HG03575 (cell line): ENCODE results near the gene UBXN10.

Source experiments
- ATAC-seq: cut with Tn5 transposase; IDR thresholded peaks from one replicate; pipeline ENCODE4 v1.9.1; 2021; ENCODE audit not compliant: unreplicated experiment, insufficient number of reproducible peaks, low FRiP score; ENCODE audit errors: extremely low read depth

Gene UBXN10

DNA sequence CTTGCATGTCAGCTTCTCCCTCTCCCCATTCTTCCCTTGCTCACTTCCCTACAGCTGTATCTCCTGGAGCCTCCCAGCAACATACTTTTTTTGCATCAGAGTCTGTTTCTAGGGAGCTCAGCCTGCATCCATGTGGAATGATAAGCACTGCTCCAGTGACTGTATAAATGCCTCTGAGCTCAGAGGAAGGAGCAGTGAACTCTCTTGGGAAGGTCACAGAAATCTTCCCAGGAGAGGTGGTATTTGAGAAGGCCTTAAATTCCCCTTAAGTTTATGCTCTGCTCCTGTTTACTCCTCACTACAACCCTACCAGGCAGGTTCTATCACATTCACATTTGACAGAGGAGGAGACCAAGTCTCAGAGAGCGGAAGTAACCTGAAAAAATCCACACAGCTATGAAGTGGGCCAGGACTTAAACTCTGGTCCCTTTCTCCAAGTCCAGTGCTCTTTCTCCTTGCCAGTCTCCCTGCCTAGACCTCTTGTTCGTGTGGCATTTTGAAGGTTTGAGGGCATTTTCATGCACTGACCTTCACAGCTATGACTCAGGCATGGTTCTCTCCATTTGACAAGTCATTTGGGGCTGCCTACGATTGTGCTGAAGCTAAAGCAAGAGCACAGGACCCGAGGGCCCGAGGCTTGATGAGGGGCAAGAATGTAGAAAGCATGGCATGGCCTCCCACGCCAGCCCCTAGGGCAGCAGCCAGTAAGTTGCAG, 5.6 kb upstream of the UBXN10 start:
- no peak for ATAC-seq

DNA sequence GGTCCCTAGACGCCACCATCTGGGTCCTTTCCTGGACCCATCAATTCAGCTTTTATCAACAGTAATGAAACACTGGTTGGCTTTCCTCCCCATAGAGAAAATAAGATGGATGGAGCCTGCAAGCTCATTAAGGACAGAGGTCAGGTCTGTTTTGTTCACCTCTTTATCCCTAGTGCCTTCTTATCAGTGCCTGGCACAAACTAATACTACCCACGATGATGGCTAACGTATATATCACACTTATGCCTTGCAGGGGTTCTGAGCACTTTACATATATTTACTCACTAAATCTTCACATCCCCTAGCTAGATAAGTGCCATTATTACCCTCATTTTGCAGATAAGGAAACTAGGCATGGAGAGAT, 5.1 kb upstream of the UBXN10 start:
- ATAC-seq = no peak

DNA sequence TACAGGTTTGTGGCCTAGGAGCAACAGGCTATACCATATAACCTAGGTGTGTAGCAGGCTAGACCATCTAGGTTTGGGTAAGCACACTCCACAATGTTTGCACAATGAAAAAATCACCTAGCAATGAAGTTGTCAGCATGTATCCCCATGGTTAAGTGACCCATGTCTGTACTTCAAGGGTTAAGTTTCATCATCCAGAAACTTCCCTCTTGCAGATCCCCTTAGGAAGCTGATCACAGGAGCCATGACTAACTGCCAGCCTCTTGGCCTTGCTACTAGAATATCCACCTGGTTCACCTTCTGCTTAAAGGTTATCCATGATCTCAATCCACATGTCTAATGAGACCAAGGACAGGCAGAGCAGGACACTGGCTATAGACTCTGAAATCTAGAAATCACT, 3.5 kb upstream of the UBXN10 start:
- no peak for ATAC-seq

DNA sequence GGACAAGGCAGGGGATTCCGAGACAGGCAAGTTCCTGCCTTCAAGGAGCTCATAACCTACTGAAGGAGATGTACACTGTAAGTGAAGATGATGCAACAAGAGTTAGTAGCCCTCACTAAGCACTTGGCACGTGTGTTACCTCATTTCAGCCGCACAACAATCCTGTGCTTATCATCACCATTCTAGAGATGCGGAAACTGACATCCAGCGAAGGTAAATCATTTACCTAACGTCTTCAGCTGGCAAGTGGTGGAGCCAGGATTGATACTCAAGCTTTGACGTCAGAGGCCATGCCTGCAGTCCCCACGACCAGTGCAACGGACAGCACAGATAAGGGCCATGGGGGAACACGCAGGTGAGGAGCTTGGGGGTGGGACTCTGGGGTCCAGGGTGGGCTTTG, 2.9 kb upstream of the UBXN10 start:
- no peak for ATAC-seq

DNA sequence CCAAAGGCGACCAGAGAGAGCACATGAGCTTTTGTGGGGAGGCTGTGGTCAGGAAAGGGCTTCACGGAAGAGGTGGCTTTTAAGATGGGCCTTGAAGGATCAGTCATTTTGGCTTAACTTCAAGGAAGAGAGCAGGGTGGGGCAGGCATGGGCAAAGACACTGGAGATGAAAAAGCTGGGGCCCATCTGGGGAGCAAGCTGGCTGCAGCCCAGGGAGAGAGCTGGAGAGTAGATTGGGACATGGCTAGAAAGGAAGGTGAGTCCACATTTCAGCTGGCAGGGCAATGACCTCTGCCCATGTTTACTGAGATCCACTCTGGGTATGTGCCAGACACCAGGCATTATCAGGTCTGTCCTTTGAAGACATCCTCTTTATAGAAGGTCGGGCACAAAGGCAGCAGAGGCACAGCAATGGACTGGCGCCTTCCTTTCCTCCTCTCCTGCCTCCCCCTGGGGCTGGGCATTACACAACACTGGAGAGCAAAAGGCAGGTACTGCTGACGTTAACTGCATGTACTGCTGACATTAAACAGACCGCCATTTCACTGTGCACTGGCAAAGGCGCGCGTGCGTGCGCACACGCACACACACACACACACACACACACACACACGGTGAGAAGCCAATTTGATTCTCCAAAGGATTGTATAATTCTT, 2.2 kb upstream of the UBXN10 start:
- ATAC-seq = no peak

DNA sequence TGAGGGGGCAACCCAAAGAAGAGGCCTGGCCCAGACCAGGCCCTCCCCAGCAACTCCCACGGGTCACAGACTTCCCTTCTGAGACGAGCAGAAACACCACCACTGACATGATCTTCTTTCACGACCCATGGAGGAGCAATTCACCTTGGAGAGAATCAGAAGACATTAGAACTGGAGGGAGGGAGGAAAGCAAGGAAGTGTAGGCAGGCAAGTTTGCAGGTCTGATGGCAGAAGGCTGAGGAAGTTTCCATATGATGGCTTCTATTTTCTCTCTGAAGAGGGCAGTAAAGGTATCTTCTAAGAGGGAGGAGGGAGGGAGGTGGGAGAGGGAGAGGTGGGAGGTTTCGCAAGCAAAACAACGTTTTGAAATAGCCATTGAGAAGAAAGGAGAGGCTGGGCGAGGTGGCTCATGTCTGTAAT, 1.4 kb upstream of the UBXN10 start:
- no peak for ATAC-seq

DNA sequence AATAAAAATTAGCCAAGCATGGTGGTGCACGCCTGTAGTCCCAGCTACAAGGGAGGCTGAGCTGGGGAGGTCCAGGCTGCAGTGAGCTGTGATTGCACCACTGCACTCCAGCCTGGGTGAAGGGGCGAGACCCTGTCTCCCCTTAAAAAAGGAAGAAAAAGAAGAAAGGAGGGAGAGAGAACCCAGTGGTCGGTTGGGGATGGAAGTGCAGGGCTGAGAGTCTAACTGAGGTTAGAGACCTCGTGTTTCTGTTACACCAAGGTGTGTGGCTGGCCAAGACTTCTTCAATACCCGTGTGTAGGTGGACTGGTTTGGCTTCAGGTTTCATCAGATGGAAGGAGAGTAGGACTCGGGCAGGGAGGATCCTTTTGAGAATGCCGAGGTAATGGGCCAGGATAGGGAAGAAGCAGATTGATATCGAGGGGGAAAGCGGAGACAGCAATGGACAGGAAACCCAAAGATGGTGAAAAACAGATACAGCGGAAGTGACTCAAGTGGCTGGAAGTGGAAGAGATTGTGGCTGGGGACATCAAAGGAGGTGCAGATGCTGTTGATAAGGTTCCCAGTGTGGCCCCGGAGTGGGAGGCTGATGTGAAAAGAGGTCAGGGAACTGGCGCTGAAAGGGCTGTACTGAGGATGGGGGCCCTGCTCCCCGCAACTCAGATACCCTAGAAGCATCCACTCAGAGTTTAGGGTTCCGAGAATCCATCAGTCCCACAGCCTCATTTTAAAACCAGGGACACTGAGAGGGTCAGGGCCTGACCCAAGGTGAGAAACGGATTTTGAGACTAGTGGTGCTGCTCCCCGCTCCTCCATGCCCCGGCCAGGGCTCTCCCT, 681 bp upstream of the UBXN10 start:
- ATAC-seq = no peak

DNA sequence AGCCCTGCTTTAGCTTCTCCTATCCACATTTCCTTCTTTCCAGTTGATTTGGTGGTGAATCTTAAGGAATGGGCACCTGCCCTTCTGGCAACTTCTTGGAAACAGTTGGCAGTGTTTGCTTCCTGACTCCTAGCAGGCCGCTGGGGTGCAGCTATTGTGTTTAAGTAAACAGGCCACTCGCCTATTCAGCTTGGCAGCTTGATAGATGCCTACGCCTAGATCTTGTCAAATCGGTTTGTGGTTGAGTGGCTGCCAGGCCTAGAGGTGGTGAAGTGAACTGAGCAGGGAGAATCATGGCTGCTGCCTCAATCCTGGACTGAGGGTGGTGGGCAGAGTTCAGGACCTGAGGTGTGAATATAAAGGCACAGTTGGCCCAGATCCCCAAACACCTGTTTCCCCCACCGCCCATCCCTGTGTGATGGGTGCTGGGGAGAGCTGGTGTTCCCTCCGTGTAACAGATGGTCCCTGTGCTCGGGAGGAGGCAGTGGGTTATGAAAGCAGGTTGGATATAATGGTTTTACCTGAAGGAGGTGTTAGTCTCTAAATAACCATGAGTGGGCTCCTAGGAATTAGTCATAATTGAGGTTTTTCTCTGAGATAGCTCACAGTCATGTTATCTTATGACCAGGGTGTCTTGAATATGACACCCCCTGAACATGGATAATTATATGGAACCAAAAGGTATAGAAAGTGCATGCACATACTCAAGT, 1.4 kb downstream of the UBXN10 start:
- ATAC-seq = no peak

DNA sequence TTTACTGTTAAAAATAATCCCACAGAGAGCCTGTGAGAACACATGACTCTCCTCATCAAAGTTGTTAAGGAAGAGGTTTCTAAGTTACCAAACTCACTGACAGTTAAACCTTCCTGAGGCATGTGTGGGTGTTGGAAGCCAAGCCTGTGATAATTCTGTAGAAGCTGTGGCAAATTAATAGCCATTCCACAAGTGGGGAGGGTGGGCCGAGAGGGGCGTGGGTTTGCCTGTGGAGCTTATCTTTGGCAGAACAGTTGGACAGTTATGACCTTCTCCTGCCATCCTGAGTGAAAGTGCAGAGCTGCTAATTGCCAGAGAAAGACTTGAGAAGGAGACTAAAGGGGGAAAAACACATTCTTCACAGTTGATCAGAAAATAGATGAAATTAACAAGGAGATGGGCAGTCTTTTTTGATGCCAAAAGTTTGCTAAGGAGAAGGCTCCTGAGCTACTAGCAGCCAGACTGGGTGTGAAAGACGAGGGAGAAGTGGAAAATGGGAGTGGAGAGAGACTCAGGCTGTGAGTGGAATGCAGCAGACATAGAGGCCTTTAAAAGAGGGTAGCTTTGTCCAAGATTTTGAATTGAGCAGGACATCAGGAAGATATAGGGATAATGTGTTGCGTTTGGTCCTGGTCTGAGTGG, 2.0 kb downstream of the UBXN10 start:
- ATAC-seq = no peak

DNA sequence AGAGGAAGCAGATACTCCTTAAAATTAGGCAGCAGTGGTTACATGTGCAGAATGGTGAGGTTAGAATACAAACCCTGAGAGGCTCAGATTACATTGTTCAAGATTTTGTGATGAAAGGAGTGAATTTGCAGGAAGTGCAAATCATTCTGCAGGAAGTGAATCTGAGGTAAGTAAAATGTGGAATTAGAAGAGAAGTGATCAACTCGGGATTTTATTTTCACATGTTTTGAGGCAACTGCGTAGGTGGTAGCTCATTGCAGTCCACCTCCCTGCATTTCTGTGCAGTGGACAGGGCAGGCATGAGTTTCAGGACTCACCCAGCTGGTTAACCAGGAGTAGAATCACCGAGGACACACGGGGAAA, 2.5 kb downstream of the UBXN10 start:
- ATAC-seq = no peak

DNA sequence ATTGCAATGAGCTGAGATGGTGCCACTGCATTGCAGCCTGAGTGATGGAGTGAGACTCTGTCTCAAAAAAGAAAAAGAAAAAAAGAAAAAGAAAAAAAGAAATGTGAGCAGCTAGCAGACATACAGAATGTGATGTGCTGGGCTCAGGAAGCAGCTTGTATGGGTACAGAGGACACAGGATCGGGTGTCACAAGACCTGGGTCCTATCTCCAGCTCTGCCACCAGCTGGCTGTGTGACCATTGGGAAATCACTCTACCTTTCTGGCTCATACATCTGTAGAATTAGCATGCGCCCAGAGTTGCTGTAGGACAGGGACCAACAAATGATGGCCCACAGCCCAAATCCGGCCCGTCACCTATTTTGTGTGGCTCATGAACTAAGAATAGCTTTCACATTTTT, 3.8 kb downstream of the UBXN10 start:
- no peak for ATAC-seq

DNA sequence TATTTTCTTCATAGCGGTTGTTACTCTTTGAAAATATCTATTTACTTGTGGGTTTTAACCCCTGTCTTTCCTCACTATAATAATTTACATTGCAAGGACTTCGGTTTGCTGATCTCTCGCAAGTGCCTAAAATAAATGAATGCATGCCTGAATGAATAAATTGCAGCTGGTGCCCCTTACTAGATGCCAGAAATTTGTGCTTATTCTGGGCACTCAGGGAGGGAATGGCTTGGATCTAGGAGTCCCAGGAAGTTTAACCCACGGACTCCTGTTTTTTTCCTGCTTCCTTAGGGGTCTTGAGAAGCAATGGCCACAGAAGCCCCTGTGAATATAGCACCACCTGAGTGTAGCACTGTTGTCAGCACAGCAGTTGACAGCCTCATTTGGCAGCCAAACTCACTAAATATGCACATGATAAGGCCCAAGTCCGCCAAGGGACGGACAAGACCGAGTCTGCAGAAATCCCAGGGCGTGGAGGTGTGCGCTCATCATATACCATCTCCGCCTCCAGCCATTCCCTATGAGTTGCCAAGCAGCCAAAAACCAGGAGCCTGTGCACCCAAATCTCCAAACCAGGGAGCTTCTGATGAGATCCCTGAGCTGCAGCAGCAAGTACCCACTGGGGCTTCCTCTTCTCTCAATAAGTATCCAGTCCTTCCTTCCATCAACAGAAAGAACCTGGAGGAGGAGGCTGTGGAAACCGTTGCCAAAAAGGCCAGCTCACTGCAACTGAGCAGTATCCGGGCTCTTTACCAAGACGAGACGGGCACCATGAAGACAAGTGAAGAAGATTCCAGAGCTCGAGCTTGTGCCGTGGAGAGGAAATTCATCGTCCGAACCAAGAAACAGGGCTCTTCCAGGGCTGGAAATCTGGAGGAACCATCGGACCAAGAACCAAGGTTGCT, 4.6 kb downstream of the UBXN10 start:
- no peak for ATAC-seq

DNA sequence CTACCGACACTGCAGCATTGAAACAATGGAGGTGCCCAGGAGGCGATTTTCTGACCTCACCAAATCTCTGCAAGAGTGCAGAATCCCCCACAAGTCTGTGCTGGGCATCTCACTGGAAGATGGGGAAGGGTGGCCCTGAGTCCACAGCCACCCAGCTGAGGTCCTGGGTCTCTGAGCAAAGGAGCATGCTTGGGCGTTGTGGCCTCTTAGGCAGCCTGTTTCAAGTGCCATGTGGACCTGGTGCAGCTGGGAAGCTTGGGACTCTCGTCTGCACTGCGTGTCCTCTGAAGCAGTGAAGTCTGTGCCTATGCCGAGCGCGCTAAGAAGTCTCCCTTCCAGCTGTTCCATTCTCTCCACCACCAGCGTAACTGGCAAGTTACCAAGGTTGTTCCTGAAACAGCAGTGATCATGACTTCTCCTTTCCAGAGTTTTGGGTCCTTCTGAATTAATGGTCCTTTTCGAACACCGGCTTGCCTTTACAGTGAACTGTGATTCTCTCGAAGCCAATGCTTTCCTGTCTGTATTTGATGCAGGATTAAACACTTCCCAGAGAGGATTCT, 5.5 kb downstream of the UBXN10 start:
- no peak for ATAC-seq

DNA sequence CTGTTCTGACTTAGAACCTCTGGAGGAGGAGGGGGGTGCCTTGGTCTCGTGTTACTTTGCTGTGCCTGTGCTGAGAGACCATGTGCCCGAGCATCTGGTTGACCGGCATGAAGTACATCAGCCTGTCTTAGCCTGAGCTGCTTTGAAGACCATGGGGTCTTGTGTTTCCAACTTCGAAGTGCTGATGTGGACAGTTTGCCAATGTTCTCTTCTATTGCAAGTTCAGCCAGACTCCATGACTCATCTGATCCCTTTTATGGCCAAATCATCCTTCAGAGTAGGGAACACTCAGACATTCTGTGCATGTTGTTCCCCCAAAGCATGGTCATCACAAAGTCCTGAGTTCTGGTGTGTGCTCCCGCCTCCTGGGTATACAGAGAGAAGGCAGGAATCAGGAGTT, 6.5 kb downstream of the UBXN10 start:
- ATAC-seq = no peak

DNA sequence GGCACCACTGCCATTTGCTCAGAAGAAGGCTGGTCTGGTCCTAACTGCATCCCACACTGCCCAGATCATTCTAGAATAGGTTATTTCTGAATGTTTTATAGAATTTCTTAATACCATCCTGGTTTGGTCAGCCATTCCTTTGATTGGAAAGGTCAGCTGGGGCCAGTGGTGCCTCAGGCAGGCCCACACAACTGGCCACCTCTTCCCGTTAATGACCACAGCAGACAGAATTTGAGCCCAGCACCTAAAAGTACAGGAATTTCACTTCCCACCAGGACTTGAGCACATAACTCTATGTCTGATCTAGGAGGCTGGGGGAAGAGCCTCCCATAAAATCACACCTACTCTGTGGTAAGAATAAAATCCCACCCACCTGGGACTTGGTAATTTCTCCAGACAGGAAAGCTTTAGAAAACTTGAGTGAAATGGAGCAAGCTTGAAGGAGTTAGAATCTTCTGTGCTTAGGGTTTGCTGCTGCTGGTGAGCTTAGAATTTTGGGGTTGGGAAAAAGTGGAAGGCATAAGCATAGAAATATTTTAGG, 7.0 kb downstream of the UBXN10 start:
- no peak for ATAC-seq

DNA sequence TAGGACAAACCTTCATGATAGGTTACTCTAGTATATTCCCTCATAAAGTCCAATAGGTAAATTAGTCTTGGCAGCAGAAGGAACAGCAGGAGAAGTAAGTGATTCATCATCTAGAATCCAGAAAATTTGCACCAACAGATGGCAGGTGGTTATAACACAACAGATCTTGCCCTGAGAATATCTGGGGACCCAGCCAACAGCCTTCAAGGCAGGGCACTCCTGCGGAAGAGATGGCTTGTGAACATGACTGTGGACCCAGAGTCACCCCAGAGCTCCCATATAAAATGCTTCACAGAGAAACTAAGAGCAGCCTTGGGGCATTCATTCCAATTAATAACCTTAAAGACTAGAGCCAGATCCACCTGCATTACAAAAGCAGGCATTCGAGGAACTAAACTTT, 8.3 kb downstream of the UBXN10 start:
- ATAC-seq = no peak

DNA sequence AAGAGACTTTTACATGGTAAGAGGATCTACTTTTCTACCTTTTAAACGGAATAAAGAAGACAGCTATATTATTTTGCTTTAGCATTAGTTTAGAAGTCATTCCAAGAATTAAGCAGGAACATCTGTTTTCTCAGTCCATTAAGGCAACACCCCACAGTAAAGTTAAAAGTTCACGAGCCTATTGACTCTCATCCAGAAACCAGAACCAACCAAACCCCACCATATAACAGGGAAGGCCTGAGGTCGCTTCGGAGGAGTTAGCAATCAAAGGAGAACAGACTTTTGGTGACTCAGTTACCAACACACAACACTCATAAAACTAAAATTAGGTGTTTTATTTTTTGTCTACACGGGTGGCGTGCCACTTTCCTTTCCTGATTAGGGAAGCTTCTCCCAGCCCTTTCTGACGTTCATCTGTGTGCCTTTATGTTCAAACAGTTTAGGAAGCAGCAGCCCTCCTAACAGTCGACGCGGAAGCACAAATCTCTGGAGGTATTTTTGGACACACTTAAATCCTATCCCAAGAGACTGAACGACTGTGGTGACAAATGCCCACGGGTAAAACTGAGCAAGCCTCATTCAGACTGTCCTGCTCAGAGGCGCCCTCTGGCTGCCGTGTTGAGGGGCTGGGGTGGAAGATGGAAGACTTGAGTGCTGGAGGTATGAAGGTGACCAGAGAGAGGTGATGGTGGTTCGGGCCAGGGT, 9.0 kb downstream of the UBXN10 start:
- ATAC-seq = no peak
